Measurements from ENCODE around the gene HSPB6. TPM values are rescaled to one million over a fixed set of nuclear protein-coding genes. Genes with fewer than 3 reads are reported as not detected.
"Not testable (repeated sequence)": the region's sequence is repeated elsewhere in the genome, so short reads cannot be mapped to it uniquely, and the experiment has no call there.

Gene HSPB6
- total RNA-seq, 1 experiment from 2014 or later = not detected

DNA sequence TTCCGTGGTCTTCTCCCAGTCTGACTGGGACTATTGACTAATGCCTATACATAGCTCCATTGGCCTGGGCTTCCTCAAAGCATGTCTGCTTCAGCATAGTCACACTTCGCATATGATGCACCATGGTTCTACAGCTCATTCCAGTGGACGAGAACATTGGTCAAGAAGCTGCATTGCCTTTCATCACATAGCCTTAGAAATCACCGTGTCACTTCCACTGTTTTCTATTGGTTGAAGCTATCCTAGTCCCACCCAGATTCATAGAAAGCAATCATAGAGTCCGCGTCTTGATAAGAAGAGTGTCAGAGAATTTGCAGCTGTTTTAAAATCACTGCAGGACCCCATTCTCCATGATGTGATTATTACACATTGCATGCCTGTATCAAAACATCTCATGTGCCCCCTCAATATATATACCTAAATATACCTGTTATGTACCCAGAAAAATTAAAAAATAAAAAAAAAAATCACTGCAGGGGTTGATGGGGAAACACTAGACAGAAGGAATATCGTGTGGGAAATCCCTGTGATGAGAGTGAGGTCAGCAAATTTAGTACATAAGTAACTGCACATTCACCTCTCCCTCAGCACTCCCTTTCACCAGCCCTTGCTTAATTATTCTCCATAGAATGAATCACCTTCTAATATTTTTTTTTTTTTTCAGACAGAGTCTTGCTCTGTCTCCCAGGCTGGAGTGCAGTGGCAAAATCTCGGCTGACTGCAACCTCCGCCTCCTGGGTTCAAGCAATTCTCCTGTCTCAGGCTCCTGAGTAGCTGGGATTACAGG, 16.4 kb upstream of the HSPB6 start:
- in situ Hi-C loops (cut with HindIII; ENCODE audit: low sequenced_read_pairs) = no loop called here
- DNase-seq (ENCODE audit: low spot score) = no peak

DNA sequence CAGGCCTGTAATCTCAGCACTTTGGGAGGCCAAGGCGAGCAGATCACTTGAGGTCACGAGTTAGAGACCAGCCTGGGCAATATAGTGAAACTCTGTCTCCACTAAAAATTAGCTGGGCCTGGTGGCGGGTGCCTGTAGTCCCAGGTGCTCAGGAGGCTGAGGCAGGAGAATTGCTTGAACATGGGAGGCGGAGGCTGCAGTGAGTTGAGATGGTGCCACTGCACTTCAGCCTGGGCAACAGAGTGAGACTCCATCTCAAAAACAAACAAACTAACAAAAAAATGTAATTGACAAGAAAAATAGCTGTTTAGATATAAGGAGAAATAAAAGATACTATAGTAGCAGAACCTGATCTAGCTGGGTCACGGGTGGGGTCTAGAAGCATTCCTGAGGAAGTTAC, 15.5 kb upstream of the HSPB6 start:
- DNase-seq (ENCODE audit: low spot score); in situ Hi-C loops (cut with HindIII; ENCODE audit: low sequenced_read_pairs): not testable (repeated sequence)

DNA sequence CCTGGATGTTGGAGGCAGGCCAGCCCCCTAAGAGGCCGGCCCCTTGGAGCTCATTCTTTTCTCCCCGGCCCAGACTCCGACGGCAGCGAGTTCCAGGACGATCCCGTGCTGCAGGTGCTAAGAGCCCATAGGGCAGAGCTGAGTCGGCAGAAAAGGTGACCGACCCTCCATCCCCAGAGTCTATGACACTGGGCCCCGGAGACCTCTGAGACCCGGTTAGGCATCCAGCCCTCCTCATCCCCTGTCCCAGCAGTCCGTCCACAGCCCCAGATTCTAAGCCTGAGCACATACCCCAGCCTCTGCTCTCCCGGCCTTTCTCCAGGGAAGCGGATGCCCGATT, 11.2 kb upstream of the HSPB6 start:
- in situ Hi-C loops (cut with HindIII; ENCODE audit: low sequenced_read_pairs) = no loop called here
- DNase-seq (ENCODE audit: low spot score) = no peak

DNA sequence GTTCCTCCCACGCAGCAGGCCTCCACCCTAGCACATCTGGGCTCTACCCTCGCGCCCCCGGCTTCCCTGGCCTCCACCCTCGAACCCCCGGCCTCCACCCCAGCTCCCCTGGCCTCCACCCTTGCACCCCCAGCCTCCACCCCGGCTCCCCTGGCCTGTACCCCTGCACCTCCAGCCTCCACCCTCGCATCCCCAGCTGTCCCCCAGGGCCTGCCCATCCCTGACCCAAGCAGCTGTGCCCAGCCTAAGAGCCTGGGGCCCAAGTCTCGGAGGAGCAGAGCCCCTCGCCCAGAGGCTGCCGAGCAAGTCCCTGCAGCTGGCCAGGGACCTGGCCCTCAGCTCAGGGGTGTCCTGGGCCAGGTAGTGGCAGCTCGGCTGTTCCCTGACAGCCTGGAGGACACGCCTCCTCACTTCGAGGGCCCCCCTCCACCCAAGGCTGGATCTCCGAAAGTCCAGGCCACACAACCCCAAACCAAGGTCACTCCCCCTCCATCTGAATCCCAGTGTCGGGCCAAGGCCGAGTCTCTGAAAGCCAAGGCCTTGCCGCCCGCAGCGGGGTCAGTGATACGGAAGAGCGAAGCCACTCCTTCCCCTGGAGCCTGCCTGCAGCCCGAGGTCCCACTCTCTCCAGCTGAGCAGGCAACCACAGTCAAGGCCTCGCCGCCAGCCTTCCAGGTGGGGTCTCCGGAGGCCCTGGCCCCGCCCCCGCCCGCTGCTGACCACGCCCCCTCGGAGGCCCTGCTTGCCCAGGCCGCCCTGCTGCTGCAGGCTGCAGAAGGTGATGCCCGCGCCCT, 10.7 kb upstream of the HSPB6 start:
- in situ Hi-C loops (cut with HindIII; ENCODE audit: low sequenced_read_pairs) = no loop called here
- DNase-seq (ENCODE audit: low spot score) = no peak

DNA sequence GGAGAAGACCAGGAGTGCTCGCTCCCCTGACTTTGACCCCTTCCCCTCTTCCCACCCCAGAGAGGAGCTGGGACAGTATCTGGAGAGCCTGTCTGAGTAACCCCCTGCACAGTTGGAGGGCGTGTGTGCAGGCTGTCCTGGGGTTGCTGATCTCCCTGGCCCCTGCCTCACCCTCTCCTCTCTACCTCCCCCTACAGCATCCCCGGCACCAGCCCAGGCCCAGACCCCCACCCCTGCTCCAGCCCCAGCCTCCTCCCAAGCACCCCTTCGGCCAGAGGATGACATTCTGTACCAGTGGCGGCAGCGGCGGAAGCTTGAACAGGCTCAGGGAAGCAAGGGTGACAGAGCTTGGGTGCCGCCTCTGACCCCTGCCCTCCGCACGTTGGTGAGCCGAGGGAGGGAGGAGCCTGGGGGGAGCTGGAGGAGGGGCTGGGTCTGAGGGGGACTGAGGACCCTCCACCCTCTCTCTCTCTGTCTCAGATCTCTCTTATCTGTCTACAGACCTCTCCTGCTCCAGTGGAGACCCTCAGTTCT, 9.8 kb upstream of the HSPB6 start:
- in situ Hi-C loops (cut with HindIII; ENCODE audit: low sequenced_read_pairs) = no loop called here
- DNase-seq (ENCODE audit: low spot score) = no peak

DNA sequence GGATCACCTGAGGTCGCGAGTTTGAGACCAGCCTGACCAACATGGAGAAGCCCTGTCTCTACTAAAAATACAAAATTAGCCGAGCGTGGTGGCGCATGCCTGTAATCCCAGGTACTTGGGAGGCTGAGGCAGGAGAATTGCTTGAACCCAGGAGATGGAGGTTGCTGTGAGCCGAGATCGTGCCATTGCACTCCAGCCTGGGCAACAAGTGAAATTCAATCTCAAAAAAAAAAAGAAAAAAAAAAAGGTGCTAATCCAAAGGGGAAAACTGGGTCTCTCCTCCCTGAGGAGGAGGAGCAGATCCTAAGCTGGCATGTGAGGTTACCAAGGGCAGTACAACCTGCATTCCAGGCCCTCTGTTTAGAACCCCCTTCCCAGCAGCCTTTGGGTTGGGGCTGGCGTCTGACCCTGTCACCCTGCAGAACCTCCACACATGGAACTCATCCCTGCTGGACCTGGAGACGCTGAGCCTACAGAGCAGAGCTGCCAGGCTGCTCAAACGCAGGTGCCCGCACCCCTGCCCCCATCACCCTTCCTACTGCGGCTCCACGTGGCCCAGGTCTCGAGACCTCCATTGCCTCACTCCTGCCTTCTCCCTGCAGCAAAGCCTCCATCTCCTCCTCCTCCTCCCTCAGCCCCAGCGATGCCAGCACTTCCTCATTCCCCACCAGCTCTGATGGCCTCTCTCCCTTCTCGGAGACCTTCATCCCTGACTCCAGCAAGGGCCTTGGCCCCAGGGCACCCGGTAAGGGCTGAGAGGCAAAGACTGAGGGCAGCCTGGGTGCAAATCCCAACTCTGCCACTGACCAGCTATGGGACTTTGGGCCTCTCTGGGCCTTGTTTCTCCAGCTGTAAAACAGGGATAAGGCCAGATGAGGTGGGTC, 7.8 kb upstream of the HSPB6 start:
- DNase-seq (ENCODE audit: low spot score) = no peak
- in situ Hi-C loops (cut with HindIII; ENCODE audit: low sequenced_read_pairs) = no loop called here

DNA sequence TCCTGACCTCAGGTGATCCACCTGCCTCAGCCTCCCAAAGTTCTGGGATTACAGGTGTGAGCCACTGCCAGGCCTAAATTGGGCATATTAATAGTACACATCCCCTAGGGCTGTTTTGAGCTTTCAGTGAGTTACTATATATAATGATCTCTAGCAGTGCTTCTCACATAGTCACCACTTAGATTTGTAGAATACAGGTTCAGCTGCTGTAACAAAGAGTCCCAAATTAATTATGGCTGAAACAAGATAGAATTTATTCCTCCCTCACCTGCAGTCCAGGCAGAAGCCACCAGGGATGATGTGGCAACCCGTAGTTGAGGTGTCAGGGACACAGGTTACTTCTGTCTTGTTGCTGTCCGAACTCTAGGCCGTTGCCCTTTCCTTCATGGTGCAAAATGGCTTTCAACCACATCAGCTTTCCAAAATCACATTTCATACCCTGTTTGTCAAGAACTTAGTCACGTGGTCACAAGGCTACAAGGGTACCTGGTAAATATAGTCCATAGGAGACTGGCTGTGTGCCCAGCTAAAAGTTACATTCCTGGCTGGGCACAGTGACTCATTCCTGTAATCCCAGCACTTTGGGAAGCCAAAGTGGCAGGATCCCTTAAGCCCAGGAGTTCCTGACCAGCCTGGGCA, 4.0 kb upstream of the HSPB6 start:
- in situ Hi-C loops (cut with HindIII; ENCODE audit: low sequenced_read_pairs) = no loop called here
- DNase-seq (ENCODE audit: low spot score) = no peak

DNA sequence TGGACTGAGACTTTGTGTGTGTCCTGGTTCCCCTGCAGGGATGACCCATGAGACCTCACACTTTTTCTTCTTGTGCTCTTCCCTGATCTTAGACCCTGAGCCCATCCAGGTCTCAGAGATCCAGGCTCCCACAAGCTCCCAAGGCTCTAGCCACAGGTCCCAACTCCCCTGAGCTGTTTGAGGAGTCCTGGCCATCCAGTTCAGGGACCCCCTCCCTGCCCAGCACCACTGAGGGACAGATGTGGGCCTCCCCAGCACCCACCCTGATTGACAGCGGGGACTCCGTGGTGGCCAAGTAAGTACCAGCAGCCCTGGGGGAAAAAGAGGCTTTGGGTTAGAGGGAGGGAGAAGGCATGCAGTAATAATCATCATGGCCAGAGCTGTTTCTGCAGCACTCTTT, 2.9 kb upstream of the HSPB6 start:
- DNase-seq (ENCODE audit: low spot score) = no peak
- in situ Hi-C loops (cut with HindIII; ENCODE audit: low sequenced_read_pairs) = no loop called here

DNA sequence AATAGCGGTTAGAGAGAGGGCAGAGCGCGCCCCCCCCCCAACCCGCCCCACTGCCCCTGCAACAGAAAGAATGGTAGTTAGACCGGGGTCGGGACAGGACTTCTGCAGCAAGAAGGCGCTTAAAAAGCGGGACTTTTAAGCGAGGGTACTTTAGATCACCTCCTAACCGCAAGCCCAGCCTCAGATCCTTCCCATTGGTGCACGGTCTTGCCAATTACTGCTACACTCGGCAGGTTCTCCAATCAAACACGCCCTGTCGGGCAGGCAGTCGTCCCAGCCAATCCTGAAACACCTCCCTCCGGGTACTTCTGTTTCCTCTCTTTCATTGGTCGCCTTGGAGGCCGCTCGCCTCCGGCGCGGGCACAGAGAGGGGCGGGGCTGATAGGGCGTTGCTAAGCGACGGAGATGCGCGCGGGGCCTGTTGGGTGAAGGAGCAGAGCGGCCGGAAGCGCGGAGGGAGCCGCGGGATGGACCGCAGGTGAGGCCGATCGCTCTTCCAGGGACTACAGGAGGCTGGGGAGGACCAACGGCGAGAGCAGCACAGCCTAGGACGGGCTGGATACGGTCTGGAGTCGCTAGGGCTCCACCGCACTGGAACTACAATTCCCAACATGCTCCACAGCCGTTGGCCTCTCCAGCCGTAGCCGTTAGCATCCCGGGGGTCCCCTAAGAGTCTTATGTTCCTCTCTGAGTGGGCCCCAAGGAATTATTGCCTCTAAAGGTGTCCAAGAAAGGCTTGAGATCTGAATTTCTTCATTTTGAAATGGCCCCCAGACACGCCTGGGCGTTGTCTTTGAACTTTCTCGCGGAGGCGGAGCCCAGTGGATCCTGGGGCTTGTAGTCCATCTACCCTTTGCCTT, 1.1 kb upstream of the HSPB6 start, which contains the start of gene PROSER3:
PROSER3 (plus strand) TSS at position 428 of the 860 bp plus-strand sequence; CDS start at position 468, 40 bp downstream.
- DNase-seq (ENCODE audit: low spot score) = peak; percentile 99
- in situ Hi-C loops (cut with HindIII; ENCODE audit: low sequenced_read_pairs) = no loop called here

DNA sequence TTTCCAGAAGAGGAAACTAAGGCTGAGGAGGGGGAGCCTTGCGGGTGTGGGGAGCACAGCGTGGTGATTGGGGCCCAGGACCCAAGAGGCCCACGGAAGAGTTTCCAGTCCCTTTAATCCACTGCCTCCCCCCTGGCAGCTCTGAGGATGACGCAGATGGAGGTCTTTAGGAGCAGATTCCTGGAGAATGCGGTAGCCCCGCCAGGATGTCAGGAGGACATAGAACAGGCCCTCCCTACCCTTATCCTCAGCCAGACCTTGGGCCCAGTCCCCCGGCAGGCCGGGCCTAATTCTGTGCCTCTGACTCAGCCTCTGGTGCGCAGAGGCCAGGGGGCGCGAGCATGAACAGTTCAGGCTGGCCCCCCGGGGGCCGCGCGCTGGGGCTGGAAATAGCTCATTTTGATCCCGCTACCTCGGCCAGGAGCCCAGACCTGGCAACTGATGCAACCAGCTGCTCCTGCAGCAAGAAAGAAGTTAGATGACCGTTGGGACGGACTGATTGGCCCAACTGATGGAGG, 461 bp upstream of the HSPB6 start:
- in situ Hi-C loops (cut with HindIII; ENCODE audit: low sequenced_read_pairs) = no loop called here

DNA sequence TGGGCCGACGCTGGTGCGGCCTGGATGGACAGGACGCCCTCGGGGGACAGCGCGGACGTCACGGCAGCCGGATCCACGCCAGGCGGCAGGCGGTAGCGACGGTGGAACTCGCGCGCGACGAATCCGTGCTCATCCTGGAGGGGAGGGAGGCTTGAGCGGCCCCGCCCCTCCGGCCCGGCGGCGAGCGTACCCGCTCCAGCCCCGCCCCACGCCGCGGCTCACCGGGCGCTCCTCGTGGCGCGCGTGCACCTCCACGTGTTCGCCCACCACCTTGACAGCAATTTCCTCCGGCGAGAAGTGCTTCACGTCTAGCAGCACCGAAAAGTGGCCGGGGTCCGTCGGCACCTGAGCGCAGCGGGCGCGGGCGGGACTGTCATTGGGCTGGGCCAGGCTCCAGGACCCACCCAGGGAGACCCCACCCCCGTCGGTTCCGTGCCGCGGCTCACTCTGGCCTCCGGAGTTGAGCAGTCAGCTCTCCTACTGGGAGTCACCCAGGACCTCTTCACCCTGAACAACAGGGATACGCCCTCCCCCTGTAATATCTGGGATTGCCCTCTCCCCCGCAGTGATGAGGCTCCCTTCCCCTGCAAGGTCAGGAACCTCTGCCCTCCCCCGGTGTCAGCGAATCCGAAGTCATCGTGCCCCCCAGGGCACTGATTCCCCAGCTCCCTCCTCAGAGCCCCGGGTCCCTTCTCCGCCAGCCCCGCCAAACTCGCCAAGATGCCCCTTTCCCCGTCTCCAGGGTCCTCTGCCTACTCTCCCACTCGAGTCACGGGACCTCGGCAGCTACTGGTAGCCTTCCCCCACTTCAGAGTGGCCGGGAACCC, 1.1 kb downstream of the HSPB6 start:
- no peak for DNase-seq (ENCODE audit: low spot score)
- in situ Hi-C loops (cut with HindIII; ENCODE audit: low sequenced_read_pairs) = no loop called here

More for the DNA sequence above, 461 bp upstream of the HSPB6 start:
- no peak for DNase-seq (ENCODE audit: low spot score)

DNA sequence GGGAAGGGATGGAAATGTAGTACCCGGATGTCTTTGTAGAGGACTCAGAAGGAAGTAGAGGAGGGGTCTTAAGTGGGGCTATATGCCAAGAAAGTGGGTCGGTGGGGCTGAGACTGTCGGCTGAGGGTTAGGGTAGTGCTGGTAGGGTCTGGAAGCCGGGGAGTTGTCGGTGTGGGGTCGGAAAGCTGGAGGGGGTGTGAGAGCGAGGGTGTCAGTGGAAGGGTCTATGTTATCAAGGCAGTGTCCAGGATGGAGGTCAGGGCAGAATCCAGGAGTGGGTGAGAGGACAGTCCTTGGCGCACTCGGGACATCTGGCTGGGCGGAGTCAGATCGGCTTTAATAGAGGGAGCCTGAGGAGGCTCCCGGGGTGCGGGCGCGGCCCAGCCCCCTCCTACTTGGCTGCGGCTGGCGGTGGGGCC, 1.7 kb downstream of the HSPB6 start:
- in situ Hi-C loops (cut with HindIII; ENCODE audit: low sequenced_read_pairs) = no loop called here

DNA sequence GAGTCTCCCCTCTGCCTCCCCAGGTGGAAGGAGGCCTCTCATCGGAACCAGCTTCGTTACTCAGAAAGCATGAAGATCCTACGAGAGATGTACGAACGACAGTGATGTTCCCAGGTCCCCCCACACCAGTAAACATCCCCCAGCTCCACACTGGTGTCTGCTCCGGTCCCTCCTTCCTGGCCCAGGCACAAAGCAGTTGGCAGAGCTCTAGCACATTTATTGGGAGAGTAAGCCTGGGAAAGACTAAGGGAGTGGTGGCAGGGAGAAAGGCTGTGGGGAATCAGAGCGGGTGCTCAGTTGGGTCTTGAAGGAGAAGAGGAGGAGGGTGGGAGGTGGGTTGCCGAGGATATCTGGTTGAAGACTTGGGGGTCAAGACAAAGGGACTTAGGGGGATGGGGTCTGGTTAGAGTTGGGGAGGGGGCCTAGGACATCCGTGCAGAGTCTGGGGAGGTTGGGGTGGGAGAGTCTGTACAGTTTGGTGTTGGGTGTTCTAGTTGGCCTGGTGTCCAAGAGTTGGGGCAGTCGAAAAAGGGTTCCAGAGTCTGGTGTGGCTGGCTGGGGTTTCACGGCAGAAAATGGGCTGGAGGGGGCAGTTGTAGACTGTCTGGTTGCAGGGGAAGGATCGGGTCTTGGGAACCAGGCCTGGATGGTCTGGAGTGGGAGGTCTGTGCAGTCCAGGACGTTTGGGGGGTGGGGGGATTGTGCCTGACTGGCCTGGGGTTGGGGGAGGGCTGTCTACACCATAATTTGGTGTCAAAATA, 2.3 kb downstream of the HSPB6 start:
- in situ Hi-C loops (cut with HindIII; ENCODE audit: low sequenced_read_pairs) = no loop called here
- DNase-seq (ENCODE audit: low spot score) = no peak

More for the DNA sequence above, 1.7 kb downstream of the HSPB6 start:
- DNase-seq (ENCODE audit: low spot score) = no peak

DNA sequence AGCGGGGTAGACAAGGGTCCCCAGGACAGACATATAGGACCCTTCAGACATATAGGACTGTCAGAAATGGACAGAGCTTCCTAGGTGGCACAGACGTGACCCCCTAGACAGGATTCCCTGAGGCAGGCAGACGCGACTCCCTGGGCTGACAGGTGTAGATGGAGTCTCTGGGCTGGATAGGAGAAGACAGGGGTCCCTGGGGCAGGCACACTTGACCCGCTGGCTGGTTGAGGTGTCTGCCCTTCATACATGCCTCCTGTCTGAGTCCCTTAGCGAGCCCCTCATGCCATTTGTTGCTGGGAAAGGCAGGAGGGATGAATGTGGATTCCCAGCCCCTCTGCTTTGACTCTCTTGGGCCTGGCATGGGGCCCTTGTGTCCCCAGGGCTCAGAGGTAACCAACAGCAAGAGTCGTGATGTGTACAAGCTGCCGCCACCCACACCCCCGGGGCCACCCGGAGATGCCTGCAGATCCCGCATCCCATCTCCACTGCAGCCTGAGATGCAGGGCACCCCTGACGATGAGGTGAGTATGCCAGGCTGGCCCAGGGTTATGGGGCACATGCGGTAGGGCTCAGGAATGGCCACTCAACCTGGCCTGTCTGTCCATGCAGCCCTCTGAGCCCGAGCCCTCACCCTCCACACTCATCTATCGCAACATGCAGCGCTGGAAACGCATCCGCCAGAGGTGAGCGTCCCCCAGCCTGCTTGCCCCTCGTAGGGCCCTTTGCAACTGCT, 3.0 kb downstream of the HSPB6 start:
- in situ Hi-C loops (cut with HindIII; ENCODE audit: low sequenced_read_pairs) = no loop called here
- no peak for DNase-seq (ENCODE audit: low spot score)

DNA sequence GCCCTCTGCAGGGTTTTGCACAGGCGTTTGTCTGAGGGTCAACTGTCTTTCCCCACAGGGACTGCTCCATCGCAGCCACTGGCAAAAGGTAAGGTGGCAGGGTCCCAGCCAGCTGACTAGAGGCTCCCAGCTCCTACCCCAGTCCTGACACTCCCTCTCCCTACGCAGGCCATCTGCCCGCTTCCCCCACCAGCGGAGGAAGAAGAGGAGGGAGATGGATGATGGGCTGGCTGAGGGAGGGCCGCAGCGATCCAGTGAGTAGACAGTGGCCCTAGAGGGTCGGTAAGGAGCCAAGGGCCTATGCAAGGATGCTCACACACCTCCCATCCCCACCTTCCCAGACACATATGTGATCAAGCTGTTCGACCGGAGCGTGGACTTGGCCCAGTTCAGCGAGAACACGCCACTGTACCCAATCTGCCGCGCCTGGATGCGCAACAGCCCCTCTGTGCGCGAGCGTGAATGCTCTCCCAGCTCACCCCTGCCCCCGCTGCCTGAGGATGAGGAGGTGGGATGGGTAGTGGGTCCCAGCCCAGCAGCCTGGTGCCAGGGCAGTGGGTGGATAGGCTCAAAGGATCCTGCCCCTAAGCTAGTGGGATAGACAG, 4.0 kb downstream of the HSPB6 start:
- in situ Hi-C loops (cut with HindIII; ENCODE audit: low sequenced_read_pairs) = no loop called here
- no peak for DNase-seq (ENCODE audit: low spot score)

Data from G401 (cell line).